HuH-7 (cell line): ENCODE measurements around the gene SCFD2.
"Not testable (repeated sequence)": the region's sequence is repeated elsewhere in the genome, so short reads cannot be mapped to it uniquely, and the experiment has no call there.

ENCODE experiments used
- DNase-seq: peaks from one replicate; pipeline ENCODE4 v3.0.0; 2011; ENCODE audit warnings: low spot score

The SCFD2 gene

DNA sequence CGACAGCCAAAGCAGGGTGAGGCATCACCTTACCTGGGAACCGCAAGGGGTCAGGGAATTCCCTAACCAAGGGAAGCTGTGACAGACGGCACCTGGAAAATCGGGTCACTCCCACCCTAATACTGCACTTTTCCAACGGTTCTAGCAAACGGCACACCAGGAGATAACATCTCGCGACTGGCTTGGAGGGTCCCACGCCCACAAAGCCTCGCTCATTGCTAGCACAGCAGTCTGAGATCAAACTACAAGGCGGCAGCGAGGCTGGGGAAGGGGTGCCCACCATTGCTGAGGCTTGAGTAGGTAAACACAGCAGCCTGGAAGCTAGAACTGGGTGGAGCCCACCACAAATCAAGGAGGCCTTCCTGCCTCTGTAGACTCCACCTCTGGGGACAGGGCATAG, 25.7 kb downstream of the SCFD2 start:
- not testable (repeated sequence) for DNase-seq

DNA sequence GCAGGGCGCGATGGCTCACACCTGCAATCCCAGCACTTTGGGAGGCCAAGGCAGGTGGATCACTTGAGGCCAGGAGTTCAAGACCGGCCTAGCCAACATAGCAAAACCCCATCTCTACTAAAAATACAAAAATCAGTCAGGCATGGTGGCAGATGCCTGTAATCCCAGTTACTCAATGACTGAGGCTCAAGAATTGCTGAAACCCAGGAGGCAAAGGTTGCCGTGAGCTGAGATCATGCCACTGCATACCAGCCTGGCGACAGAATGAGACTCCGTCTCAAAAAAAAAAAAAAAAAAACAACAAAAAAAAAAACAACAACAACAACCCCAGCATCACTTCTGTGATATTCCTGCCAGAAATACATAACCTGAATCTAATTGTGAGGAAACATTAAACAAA, 30.9 kb downstream of the SCFD2 start:
- not testable (repeated sequence) for DNase-seq

DNA sequence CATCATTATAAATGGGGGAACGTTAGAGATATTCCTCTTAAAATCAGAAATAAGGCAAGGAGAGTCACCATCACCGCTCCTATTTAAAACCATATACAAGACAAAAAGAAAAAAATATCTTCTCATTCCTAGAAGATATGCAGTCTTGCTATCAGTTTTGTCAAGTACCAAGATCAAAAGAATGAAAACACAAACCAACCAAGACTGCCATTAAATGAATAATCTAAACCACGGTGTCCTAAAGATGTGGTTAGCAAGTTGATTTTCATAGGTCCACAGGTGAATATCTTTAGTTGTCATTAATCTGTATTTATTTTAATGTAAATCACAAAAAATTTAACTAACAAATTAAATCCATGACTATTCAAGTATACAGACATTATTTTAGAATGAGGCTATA, 39.3 kb downstream of the SCFD2 start:
- DNase-seq: no peak

GRCh38 chr4:53322696-53323095, 43.2 kb downstream of the SCFD2 start:
- DNase-seq: peak; percentile 72

DNA sequence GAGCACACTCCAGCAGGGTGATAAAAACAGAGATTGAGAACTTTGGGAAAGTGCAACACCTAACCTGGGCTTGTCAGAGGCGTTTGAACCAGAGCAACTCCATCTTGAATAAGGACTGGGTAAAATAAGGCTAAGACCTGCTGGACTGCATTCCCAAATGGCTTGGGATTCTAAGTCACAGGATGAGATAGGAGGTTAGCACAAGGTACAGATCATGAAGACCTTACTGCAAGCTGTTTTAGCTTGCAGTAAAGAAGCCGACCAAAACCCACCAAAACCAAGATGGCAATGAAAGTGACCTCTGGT, 43.9 kb downstream of the SCFD2 start:
- DNase-seq: no peak

- DNase-seq: no peak
These were observed 44.5 kb downstream of the SCFD2 start for GRCh38 chr4:53321151-53321983.

DNA sequence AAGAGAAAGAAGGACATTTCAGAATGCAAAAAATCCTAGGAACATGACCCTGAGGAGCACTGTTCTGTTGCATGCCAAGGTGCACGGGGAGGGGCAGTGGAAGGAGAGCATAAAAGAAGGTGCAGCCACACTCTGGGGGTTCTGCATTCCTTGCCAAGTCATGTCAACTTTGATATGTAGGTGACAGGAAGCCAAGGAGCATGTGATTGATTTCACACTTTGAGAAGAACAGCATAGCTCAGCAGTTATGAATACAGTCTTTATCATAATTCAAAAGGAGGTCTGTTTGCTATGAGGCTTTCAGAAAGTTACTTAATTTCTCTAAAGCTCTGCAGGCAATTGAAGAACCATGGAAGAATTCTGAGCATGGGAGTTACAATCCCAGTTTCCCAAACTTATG, 50.6 kb downstream of the SCFD2 start:
- DNase-seq: no peak

GRCh38 chr4:53314252-53314651, 51.6 kb downstream of the SCFD2 start:
- DNase-seq: no peak

DNA sequence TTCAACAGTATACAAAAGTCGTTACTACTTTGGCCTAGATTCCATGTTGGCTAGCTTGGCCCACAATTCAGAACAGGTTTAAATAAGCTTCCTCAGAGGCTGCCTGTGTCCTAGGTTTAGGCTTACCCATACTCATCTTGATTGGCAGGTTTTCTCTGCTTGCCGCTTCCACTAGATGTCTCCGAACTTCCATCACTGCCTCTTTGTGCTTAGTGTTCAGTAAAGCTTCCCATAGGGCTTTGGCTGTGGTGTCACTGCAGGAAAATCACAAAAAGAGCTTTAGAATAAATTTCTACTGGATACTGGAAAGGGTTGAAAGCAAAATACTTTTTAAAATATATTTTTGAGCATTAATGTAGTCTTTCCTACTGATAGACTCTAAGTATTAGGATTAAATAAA, 52.4 kb downstream of the SCFD2 start:
- DNase-seq: peak; percentile 52

DNA sequence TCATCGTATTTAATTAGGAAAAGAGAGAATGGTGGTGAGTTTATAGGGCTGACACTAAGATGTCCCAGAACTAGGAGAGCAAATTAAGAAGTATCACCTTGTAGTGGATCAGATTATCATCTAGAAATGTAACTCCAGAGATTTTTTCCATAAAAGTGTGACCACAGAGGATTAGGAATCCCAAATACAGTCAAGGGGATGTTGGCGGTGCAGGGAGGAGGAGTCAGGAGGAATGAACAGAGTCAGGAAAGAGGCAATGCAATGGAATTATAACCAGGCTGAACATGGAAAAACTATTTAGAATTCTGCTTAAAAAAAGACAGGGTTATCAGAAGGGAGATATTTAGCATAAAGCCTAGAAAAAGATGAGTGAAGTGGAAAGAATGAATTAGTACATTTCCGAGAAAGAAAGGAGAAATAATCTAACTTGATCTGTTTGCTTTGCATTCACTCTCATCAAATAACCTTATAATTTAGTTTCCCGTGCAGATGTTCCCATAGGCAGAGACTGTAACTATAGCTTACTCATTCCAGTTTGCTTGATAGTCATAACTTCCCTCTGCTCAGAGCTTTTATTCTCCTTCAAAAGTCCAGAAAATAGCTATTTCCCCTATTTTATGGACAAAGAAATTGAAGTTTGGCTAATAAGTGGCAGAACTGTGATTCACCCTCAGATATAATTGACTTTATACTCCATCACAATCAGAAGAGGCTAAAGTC, 56.4 kb downstream of the SCFD2 start:
- no peak for DNase-seq

DNA sequence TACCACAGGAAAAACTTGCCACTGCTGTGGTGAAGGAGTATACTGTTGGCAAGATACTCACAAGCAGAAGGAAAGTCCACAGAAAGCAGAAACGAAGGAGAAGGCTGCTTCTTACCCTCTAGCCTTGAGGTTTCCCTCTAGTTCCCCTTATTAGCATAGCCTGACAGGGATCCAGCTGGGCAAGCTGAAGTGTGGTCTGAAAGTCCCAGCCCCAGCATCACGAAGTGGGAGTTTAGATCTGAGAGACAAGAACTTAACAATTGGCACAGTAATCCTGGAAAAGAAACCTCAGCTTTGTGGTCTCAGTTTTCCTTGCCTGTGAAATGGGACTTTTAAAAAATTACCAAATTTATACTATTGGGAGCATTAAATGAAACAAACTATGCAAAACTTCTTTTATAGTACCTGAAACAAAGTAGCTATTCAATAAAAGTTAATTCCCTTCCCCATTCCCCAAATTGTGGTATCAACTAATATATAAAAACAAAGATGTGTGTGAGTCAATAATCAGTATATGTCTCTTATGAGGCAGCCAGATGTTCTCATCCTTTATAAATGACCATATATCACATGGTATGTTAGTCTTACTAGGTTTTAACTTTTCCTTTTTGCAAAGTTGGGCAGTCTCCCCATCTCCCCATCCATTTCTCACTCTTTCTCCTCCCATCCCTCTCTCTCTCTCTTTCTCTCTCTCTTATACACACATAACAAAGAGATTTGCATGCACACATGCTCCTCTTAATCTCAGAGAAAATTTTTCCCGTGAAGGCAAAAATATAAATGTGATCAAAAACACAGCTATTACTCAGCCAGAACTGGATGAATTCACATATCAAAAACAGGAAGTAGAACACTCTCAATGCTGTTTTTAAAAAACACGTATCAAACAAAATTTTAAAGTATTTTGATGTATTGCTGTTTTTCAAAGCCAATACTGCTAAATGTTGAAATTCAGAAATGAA, 57.8 kb downstream of the SCFD2 start:
- no peak for DNase-seq

DNA sequence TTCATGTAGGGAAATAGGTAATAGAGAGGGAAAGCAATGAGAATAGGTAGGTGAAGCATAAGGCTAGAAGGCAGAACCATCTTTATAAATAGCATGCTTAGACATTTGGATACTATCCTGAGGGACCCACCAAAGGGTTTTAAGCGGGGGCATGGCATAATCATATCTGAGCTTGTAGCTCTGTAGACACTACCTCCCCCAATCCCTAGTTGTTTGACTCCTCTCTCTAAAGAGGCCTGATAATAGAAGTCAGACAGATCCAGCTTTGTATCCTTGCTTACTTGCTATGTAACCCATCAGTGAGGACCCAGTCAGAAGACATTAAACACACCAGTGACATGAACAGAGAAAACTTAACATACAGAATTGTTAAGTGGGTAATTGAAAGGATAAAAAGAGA, 58.7 kb downstream of the SCFD2 start:
- DNase-seq: no peak

GRCh38 chr4:53306729-53307128, 59.1 kb downstream of the SCFD2 start:
- no peak for DNase-seq

GRCh38 chr4:53292209-53292608, 73.7 kb downstream of the SCFD2 start:
- not testable (repeated sequence) for DNase-seq

DNA sequence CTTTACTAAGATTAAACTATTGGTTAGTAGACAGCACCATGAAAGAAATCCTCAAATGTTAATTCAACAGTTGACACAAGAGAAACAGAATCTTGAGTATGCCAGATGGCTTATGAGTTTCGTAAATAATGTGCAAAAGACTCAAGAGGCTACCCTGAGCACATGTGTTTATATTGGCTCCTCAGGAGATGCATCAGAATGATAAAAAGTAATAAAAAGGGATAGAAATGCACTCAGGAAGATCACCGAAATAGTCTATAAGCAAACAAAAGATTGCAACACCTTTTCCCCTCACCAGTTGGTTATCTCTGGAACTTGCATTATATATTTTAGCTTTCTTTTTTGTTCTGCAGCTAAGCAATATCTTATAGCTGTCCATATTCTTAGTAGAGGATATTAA, 84.4 kb downstream of the SCFD2 start:
- no peak for DNase-seq

DNA sequence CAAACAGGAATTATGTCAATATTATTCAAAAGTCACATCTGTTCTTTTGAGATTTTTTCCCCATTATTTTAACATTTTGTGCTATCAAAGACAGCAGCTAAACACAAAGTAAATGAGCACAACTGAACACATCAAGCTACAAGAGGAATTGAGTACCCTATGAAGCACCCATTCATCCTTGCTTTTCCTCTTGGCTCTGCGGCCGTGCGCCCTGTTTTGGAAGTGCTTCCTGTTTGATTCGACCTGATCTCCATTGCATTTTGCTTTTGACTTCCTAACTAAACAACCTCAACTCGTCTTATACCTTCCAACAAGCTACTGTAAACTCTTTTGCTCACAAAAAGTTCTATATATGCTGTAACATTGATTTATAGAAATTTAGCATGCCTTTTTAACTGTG, 85.0 kb downstream of the SCFD2 start:
- DNase-seq: no peak

GRCh38 chr4:53274609-53275268, 91.1 kb downstream of the SCFD2 start:
- DNase-seq: no peak

DNA sequence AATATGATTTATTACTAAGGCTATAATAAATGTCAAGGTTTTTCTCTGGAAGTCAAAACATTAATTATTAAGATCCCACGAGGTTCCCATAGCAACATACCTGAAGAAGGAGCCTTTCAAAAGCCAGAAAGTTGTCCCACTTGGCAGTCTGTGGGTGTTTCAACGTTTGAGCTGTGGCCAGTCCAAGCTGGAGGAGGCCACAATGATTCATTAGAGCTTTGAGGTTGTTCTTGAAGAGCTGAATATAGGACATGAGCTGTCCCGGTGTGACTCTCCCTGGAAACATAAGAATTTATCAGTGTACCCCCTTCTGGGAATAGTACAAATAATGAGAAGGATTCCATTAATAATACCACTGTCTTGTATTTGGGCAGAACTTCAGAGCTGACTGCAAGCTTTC, 92.1 kb downstream of the SCFD2 start:
- DNase-seq: no peak

- no peak for DNase-seq
These were observed 98.8 kb downstream of the SCFD2 start for GRCh38 chr4:53267026-53267425.

GRCh38 chr4:53255986-53256385, 109.9 kb downstream of the SCFD2 start:
- DNase-seq: not testable (repeated sequence)

- no peak for DNase-seq
These were observed 125.3 kb downstream of the SCFD2 start for GRCh38 chr4:53240573-53240972.

DNA sequence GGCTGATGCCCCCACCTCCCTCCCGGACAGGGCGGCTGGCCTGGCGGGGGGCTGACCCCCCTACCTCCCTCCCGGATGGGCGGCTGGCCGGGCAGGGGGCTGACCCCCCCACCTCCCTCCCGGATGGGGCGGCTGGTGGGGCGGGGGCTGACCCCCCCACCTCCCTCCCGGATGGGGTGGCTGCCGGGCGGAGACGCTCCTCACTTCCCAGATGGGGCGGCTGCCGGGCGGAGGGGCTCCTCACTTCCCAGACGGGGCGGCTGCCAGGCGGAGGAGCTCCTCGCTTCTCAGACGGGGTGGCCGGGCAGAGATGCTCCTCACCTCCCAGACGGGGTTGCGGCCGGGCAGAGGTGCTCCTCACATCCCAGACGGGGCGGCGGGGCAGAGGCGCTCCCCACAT, 127.5 kb downstream of the SCFD2 start:
- DNase-seq: not testable (repeated sequence)
